H7 (cell line): Measurements from ENCODE around the gene INO80B. TPM values are rescaled to one million over a fixed set of nuclear protein-coding genes. Genes with fewer than 3 reads are reported as not detected.

Experiments used
- DNase-seq: peaks from one replicate; pipeline ENCODE4 v3.0.0; 2012
- H3K27me3 ChIP-seq: 2 replicates; pipeline ENCODE4 v1.6.0; 2011; ENCODE audit warnings: mild to moderate bottlenecking, low read length; ENCODE audit not compliant: control insufficient read depth, insufficient read depth
- H3K36me3 ChIP-seq: replicated peaks from 2 replicates; pipeline ENCODE4 v1.5.1; 2011; ENCODE audit warnings: low read length; ENCODE audit not compliant: control insufficient read depth, insufficient read depth
- H3K4me3 ChIP-seq: 2 replicates; pipeline ENCODE4 v1.5.1; 2011; ENCODE audit warnings: low read depth, mild to moderate bottlenecking, control low read depth, low read length, moderate library complexity; ENCODE audit not compliant: insufficient read depth
- total RNA-seq: library from RNA; depleted of rRNA; stranded (reverse); fragments of >200 nt; shearing (Covaris generic); gene quantifications from 2 replicates; pipeline ENCODE4 v1.2.3, GENCODE V29; 2014; rRNA removed

INO80B gene
- total RNA-seq, result 9.6 and 11.3 TPM in 2 replicates

DNA sequence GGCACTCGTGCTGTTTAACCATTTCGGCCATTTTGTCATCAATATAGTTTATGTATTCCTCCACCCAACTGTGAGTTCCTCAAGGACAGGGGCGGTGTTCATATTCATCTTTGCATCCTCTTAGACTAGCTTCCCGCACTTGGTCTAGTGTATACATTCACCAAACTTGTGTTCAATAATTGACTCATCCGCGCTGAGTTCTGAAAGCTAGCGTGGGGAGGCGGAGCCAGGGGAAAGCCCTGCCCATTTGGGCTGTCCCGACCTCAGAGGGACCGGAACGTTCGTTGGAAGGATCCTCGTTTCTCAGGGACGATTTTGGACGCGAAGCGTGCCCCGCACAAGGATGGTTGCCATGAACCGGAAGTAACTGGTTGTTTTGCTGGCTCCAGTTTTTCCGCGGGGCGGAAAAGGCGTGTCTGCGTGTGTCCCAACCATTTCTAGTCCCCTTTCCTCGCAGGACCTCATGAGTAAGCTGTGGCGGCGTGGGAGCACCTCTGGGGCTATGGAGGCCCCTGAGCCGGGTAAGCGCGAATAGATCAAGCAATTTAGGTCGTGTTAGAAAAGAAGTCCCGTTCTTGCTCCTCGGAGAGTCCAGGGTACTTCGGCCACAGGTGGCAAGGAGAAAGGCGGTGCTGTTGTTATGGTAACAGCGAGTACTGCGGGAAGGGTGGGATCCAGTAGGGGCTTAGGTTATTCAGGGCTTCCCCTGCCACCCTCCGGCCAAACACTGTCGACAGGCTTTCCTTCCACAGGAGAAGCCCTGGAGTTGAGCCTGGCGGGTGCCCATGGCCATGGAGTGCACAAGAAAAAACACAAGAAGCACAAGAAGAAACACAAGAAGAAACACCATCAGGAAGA is at the start of gene INO80B:
INO80B (plus strand) TSS at position 434 of the 858 bp plus-strand sequence; CDS start at position 464, 30 bp downstream.
- peak; percentile 87 for DNase-seq
- Histone ChIP-seq H3K27me3 (no peaks in the 10 kb centered on the region), H3K4me3 (peak within 1 kb of the TSS; percentile 59)

GRCh38 chr2:74406035-74406434 is 48.9 kb upstream of the INO80B start:
- no peak overlapping the region for H3K4me3 ChIP-seq
- H3K27me3 ChIP-seq, result no peaks in the 10 kb centered on the region; the same call in 1 of the 2 replicates
- DNase-seq, result no peak
- no peaks in the 10 kb centered on the region for H3K36me3 ChIP-seq

More for the DNA sequence above, at the start of gene INO80B:
- H3K36me3 ChIP-seq, result no peaks in the 10 kb centered on the region

DNA sequence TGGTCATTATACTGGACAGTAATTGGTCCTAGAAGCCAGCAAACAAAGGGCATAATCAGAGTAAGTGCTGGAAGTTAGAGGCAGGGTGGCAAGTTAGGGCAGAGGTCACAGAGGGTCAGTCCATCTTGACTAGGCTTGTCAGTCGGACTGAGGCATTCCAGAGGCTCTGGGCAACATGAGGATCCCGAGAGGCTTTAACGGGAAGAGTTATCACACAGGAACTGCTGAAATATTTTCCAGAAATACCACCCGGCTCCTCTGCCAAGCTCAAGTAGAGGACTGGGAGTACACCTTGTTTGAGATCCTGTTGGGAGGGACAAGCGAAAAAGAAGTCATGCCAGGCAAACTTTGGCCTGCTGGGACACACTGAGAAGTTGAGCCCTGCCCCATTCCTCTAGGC is 47.2 kb upstream of the INO80B start:
- Histone ChIP-seq H3K36me3 (no peaks in the 10 kb centered on the region), H3K27me3 (no peaks in the 10 kb centered on the region; the same call in 1 of the 2 replicates), H3K4me3 (no peak overlapping the region)
- no peak for DNase-seq

DNA sequence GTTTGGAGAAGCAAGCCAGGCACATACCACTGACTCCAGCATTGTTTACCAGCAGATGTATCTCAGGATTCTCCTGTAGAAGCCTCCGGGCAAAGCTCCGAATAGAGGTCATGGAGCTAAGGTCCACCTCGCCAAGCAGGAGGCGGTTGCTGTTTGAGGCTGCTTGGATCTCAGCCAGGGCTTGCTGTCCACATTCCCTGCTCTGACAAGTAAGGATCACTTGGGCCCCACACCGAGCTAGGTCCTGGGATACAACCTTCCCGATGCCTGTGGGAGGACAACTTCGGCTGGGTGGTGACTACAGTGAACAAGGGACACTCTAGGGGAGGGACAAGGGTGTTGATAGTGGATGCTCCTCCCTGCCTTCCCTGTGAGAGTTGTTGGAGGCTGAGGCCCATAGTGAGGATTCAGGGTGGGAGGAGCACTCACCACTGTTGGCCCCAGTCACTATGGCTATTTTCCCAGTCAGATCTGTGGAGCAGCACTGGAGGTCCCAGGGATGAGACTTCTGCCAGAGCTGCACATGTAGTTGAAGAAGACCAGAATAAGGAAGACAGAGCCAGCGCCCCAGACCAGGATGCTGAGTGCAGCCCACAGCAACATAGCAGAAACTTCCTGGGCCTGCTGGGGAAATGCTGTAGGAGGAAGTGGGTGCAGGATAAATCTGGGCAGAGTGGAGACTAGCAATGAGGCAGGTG is 41.7 kb upstream of the INO80B start:
- Histone ChIP-seq H3K4me3 (no peak overlapping the region), H3K27me3 (no peaks in the 10 kb centered on the region; the same call in 1 of the 2 replicates), H3K36me3 (no peaks in the 10 kb centered on the region)
- DNase-seq, result no peak

GRCh38 chr2:74414441-74414840 is 40.4 kb upstream of the INO80B start:
- H3K36me3 ChIP-seq, result no peaks in the 10 kb centered on the region
- no peak for DNase-seq
- H3K27me3 ChIP-seq, result no peaks in the 10 kb centered on the region; the same call in 1 of the 2 replicates
- H3K4me3 ChIP-seq, result no peak overlapping the region

DNA sequence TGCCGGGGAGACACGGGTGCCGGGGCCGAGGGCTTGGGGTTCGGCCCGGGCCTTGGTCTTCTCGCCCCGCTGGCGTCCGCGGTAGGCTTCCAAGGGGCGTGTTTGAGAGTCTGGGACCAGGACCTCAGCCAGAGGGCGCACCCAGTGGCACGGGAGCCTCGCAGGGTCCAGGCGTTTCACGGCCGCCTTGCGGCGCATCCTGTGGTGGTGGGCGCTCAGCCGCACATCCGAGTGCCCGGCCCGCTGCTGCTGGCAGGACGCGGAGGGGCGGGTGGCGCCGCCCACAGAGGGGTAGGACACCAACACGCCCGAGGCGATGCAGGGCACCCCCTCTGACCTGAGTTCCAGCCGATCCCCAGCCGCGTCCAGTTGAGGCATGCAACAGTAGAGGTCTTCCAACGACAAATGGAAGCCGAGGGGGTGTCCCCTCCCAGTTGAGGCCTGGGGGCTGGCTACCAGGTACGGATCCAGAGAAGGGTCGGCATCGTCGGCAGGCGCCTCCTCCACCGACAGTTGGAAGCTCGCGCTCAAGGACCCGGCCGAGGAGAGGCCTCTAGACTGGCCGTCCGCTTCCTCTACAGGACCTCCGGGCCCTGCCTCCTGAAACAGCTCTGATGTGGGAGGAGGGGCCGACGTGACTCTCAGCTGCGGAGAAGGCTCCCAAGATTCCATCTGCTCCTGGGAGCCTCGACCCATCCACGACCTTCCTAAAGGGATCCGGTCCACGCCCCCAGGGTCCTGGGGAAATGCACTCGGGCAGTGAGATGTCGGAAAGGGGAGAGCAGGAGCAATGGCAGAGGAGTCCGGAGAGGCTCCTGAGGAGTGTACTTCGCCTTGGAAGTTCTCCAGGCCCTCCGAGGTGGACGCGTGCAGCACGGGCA is 39.8 kb upstream of the INO80B start:
- peaks cover 1% of the 10 kb centered on the region; the same call in 1 of the 2 replicates for H3K27me3 ChIP-seq
- no peaks in the 10 kb centered on the region for H3K36me3 ChIP-seq
- peak; percentile 64 for DNase-seq
- H3K4me3 ChIP-seq, result no peak overlapping the region

GRCh38 chr2:74415762-74416395 is 39.0 kb upstream of the INO80B start:
- H3K4me3 ChIP-seq, result no peak overlapping the region
- peak; percentile 78 for DNase-seq
- H3K27me3 ChIP-seq, result peaks cover 6% of the 10 kb centered on the region; the same call in 1 of the 2 replicates
- H3K36me3 ChIP-seq, result no peaks in the 10 kb centered on the region

GRCh38 chr2:74416778-74417177 is 38.1 kb upstream of the INO80B start:
- no peak overlapping the region for H3K4me3 ChIP-seq
- peak; percentile 62 for DNase-seq
- H3K36me3 ChIP-seq, result no peaks in the 10 kb centered on the region
- H3K27me3 ChIP-seq, result peaks cover 8% of the 10 kb centered on the region; the same call in 1 of the 2 replicates

DNA sequence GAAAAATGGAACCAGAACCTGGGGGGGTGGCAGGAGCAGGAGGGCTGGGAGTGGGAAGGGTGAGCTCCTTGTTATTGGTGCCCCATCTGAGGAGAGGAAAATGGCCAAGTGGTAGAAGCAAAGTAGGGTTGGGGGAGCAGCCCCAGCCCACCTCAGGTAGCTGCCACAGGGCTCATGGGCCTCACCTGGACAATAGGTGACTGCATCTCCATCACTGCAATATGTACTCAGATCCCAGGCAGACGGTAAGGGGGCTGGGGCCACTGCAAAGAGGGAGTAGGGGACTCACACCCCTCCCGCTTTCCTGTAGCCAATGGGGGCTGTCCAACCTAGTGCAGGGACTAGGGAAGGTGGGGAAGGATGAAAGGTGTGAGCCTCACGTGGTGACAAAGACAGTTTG is 37.7 kb upstream of the INO80B start:
- Histone ChIP-seq H3K4me3 (no peak overlapping the region), H3K36me3 (no peaks in the 10 kb centered on the region), H3K27me3 (peaks cover 8% of the 10 kb centered on the region; the same call in 1 of the 2 replicates)
- peak; percentile 33 for DNase-seq

DNA sequence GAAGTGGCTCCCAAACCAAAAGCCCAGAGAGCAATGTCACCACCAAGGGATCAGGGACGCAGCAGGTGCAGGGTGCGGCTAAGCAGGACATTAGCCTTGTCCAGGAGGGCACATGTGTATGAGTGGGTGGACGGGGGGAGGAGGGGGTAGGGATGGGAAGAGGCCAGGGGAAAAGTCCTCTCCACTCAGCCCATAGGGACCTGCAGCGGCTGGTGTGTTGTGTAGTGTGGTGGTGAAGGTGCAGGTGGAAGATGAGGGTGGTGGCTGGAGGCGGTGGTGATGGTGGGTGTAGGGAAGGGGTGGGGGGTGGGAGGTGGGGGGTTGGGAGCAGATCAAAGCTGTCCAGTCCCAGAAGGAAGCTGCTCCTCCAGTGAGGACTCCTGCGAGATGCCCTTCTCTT is 37.1 kb upstream of the INO80B start:
- DNase-seq, result peak; percentile 41
- H3K4me3 ChIP-seq, result no peak overlapping the region
- H3K36me3 ChIP-seq, result no peaks in the 10 kb centered on the region
- peaks cover 8% of the 10 kb centered on the region; the same call in 1 of the 2 replicates for H3K27me3 ChIP-seq

- peak; percentile 45 for DNase-seq
- H3K4me3 ChIP-seq, result no peak overlapping the region
- H3K27me3 ChIP-seq, result peaks cover 8% of the 10 kb centered on the region; the same call in 1 of the 2 replicates
- no peaks in the 10 kb centered on the region for H3K36me3 ChIP-seq
Measured at GRCh38 chr2:74418312-74418711, 36.6 kb upstream of the INO80B start.

DNA sequence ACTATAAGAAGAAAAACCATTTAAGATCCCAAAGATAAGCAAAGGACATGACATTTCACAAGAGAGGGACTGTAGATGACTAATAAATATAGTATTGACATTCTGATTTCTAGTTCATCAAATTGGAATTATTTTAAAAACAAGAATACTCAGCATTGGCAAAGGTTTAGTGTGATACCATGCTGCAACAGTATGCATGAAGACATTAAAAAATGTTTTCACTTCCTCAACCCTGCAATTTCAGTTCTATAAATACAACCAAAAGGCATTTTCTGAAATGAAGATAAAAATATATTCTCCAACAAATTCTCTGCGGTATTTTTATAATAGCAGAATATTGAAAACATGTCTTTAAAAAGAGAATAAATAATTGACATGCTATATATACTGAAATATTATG is 35.5 kb upstream of the INO80B start:
- H3K36me3 ChIP-seq, result no peaks in the 10 kb centered on the region
- DNase-seq, result no peak
- H3K27me3 ChIP-seq, result peaks cover 8% of the 10 kb centered on the region; the same call in 1 of the 2 replicates
- H3K4me3 ChIP-seq, result no peak overlapping the region

DNA sequence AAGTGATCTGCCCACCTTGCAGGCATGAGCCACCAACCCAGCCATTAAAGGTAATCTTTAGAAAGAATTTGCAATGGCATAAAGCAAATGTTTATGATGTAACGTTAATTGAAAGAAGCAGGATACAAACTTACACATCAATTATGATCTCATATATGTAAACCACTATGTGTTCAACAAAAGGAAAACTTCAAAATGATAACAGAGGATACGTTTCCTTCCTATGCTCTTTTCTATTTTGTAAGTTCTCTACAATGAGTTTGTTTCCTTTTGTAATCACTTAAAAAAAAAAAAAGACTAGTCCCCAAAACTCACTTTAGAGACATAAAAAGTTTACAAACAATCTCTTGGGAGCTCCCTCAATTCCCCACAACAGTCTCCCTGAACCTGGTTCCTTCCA is 34.9 kb upstream of the INO80B start:
- no peak for DNase-seq
- Histone ChIP-seq H3K36me3 (no peaks in the 10 kb centered on the region), H3K4me3 (no peak overlapping the region), H3K27me3 (peaks cover 8% of the 10 kb centered on the region; the same call in 1 of the 2 replicates)
